ENCODE data around the gene SLC2A13. TPM values are rescaled to one million over a fixed set of nuclear protein-coding genes. Genes with fewer than 3 reads are reported as not detected.
"Not testable (repeated sequence)": the region's sequence is repeated elsewhere in the genome, so short reads cannot be mapped to it uniquely, and the experiment has no call there.

Gene SLC2A13
- total RNA-seq, 2 donors from 2014 or later: 5.9 to 13.7 TPM

- no peaks in the 10 kb centered on the region for H3K27me3 ChIP-seq (replicated peaks; ENCODE audit: insufficient read depth)
- no peaks in the 10 kb centered on the region for H3K36me3 ChIP-seq
- DNase-seq (ENCODE audit: low spot score): no peak
- H3K4me3 ChIP-seq: no peak overlapping the region
- H3K27ac ChIP-seq: no peak overlapping the region
- intact Hi-C loops (cut with DNase I): no loop called here
- no peaks in the 10 kb centered on the region for H3K4me1 ChIP-seq (replicated peaks)
- H3K9me3 ChIP-seq: no peaks in the 10 kb centered on the region
- TF ChIP-seq POLR2A (IDR thresholded peaks at IDR 0.05): no peak
- no peak for TF ChIP-seq CTCF (IDR thresholded peaks at IDR 0.05)
- no peak for TF ChIP-seq POLR2AphosphoS5 (IDR thresholded peaks at IDR 0.05)
Observed at GRCh38 chr12:39931857-39932256, 174.0 kb downstream of the SLC2A13 start.

- H3K27me3 ChIP-seq (replicated peaks; ENCODE audit: insufficient read depth): no peaks in the 10 kb centered on the region
- no peak overlapping the region for H3K27ac ChIP-seq
- WGBS: 54% methylated on average over 4 of the region's 4 CpGs
- no peaks in the 10 kb centered on the region for H3K4me1 ChIP-seq (replicated peaks)
- no peaks in the 10 kb centered on the region for H3K9me3 ChIP-seq
- DNase-seq (ENCODE audit: low spot score): no peak
- no peak overlapping the region for H3K4me3 ChIP-seq
- intact Hi-C loops (cut with DNase I): no loop called here
- no peaks in the 10 kb centered on the region for H3K36me3 ChIP-seq
- TF ChIP-seq POLR2AphosphoS5 (IDR thresholded peaks at IDR 0.05): no peak
- no peak for TF ChIP-seq CTCF (IDR thresholded peaks at IDR 0.05)
- no peak for TF ChIP-seq POLR2A (IDR thresholded peaks at IDR 0.05)
Observed at GRCh38 chr12:39931231-39931630, 174.7 kb downstream of the SLC2A13 start.

GRCh38 chr12:39930101-39930500 is 175.8 kb downstream of the SLC2A13 start:
- Histone ChIP-seq H3K4me3 (no peak overlapping the region), H3K9me3 (no peaks in the 10 kb centered on the region), H3K27ac (no peak overlapping the region), H3K4me1 (replicated peaks) (no peaks in the 10 kb centered on the region), H3K27me3 (replicated peaks; ENCODE audit: insufficient read depth) (no peaks in the 10 kb centered on the region), H3K36me3 (no peaks in the 10 kb centered on the region)
- intact Hi-C loops (cut with DNase I): no loop called here
- TF ChIP-seq POLR2A (IDR thresholded peaks at IDR 0.05) (no peak), CTCF (IDR thresholded peaks at IDR 0.05) (no peak), POLR2AphosphoS5 (IDR thresholded peaks at IDR 0.05) (no peak)
- DNase-seq (ENCODE audit: low spot score): no peak
- WGBS: 76% methylated on average over 3 of the region's 3 CpGs

- no peak for TF ChIP-seq POLR2AphosphoS5 (IDR thresholded peaks at IDR 0.05)
- TF ChIP-seq POLR2A (IDR thresholded peaks at IDR 0.05): no peak
- no peak for TF ChIP-seq CTCF (IDR thresholded peaks at IDR 0.05)
- no peaks in the 10 kb centered on the region for H3K9me3 ChIP-seq
- H3K4me3 ChIP-seq: no peak overlapping the region
- no peaks in the 10 kb centered on the region for H3K27me3 ChIP-seq (replicated peaks; ENCODE audit: insufficient read depth)
- no peak overlapping the region for H3K27ac ChIP-seq
- DNase-seq (ENCODE audit: low spot score): no peak
- intact Hi-C loops (cut with DNase I): no loop called here
- no peaks in the 10 kb centered on the region for H3K4me1 ChIP-seq (replicated peaks)
- H3K36me3 ChIP-seq: no peaks in the 10 kb centered on the region
- 79% methylated on average over 1 of the region's 1 CpG for WGBS
Observed at GRCh38 chr12:39928181-39928899, 177.5 kb downstream of the SLC2A13 start.

GRCh38 chr12:39923364-39923763 is 182.5 kb downstream of the SLC2A13 start:
- 53% methylated on average over 5 of the region's 5 CpGs for WGBS
- intact Hi-C loops (cut with DNase I): no loop called here

GRCh38 chr12:39922598-39922997 is 183.3 kb downstream of the SLC2A13 start:
- H3K4me1 ChIP-seq (replicated peaks); H3K27me3 ChIP-seq (replicated peaks; ENCODE audit: insufficient read depth); H3K4me3 ChIP-seq; DNase-seq (ENCODE audit: low spot score); intact Hi-C loops (cut with DNase I); H3K36me3 ChIP-seq; H3K27ac ChIP-seq; H3K9me3 ChIP-seq: not testable (repeated sequence)

More at GRCh38 chr12:39923364-39923763, 182.5 kb downstream of the SLC2A13 start:
- Histone ChIP-seq H3K27me3 (replicated peaks; ENCODE audit: insufficient read depth) (no peaks in the 10 kb centered on the region), H3K27ac (no peak overlapping the region), H3K36me3 (no peaks in the 10 kb centered on the region), H3K4me3 (no peak overlapping the region), H3K9me3 (no peaks in the 10 kb centered on the region), H3K4me1 (replicated peaks) (no peaks in the 10 kb centered on the region)
- DNase-seq (ENCODE audit: low spot score): no peak
- TF ChIP-seq CTCF (IDR thresholded peaks at IDR 0.05) (no peak), POLR2AphosphoS5 (IDR thresholded peaks at IDR 0.05) (no peak), POLR2A (IDR thresholded peaks at IDR 0.05) (no peak)
